K562 (cell line): Measurements from ENCODE around the gene SFXN3.

Source experiments
- POLR2AphosphoS5 ChIP-seq: IDR thresholded peaks from 2 replicates; pipeline ENCODE4 v1.6.1; 2011; ENCODE audit warnings: mild to moderate bottlenecking, low read depth, low read length, moderate library complexity; ENCODE audit not compliant: control insufficient read depth, insufficient read depth
- TF ChIP-seq, protein P1 (sequence below), 3 experiments: IDR thresholded peaks in 2 of 3; conservative IDR thresholded peaks in 1 of 3; 2 replicates each; pipeline ENCODE4 v1.5.1; 2011 to 2012; ENCODE audit warnings: low read length in 3 of 3, mild to moderate bottlenecking in 3 of 3, control low read depth in 2 of 3, improper control_type of control experiment in 1 of 3, inconsistent platforms in 1 of 3, low read depth in 1 of 3, mixed read lengths in 1 of 3, moderate library complexity in 1 of 3; ENCODE audit not compliant: insufficient read depth in 2 of 3

DNA sequence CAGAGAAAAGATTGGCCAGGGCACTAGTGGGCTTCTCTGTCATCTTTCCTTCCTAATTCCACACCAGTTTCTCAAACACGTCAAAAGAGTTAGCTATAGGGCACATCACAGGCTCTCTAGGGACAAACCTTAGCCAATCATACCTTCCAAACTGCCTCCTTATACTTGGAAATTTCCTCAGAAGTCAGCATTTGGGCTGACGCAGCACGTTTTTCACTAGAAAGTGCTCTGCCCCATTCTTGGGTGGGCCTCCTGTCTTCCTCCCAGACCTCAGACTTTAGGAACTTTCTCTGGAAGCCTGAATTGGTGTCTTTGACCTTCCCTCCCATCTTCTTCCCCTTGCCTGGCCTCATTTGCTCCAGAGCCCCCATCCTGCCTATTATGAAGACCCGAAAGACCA, 11.1 kb downstream of the SFXN3 start:
- TF ChIP-seq, protein P1, sequence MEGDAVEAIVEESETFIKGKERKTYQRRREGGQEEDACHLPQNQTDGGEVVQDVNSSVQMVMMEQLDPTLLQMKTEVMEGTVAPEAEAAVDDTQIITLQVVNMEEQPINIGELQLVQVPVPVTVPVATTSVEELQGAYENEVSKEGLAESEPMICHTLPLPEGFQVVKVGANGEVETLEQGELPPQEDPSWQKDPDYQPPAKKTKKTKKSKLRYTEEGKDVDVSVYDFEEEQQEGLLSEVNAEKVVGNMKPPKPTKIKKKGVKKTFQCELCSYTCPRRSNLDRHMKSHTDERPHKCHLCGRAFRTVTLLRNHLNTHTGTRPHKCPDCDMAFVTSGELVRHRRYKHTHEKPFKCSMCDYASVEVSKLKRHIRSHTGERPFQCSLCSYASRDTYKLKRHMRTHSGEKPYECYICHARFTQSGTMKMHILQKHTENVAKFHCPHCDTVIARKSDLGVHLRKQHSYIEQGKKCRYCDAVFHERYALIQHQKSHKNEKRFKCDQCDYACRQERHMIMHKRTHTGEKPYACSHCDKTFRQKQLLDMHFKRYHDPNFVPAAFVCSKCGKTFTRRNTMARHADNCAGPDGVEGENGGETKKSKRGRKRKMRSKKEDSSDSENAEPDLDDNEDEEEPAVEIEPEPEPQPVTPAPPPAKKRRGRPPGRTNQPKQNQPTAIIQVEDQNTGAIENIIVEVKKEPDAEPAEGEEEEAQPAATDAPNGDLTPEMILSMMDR (IDR thresholded peaks at IDR 0.05 in 2 of 3, conservative IDR thresholded peaks at IDR 0.05 in 1 of 3; ENCODE audit: insufficient read depth in 2 of 3, low read depth in 1 of 3, low read length in 3 of 3): no peak
- TF ChIP-seq POLR2AphosphoS5: no peak
